Stimulated activated CD8-positive, alpha-beta memory T cell treated with anti-CD3 and anti-CD28 coated beads, Interleukin-12 subunit alpha, Interleukin-12 subunit beta, amount 100 ng/mL, for 24 hours (primary cell): ENCODE data around the gene RAB1A.
"Not testable (repeated sequence)": the region's sequence is repeated elsewhere in the genome, so short reads cannot be mapped to it uniquely, and the experiment has no call there.

Source experiments
- DNase-seq: peaks from one replicate; pipeline ENCODE4 v3.0.0-alpha.2; 2020; ENCODE audit errors: extremely low read depth

RAB1A gene

DNA sequence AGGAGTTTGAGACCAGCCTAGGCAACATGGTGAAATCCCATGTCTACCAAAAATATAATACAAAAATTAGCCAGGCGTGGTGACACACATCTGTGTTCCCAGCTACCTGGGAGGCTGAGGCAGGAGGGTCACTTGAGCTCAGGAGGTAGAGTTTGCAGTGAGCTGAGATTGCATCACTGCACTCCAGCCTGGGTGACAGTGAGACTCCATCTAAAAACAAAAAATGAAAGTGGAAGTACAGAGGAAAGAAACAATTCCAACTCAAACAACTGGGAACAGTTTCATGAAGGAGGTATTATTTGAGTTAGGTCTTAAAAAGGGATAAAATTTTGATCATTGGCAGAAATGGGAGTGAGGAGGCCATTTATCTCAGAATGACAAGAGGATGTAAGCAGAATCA lies 6.3 kb upstream of the RAB1A start:
- no peak for DNase-seq

DNA sequence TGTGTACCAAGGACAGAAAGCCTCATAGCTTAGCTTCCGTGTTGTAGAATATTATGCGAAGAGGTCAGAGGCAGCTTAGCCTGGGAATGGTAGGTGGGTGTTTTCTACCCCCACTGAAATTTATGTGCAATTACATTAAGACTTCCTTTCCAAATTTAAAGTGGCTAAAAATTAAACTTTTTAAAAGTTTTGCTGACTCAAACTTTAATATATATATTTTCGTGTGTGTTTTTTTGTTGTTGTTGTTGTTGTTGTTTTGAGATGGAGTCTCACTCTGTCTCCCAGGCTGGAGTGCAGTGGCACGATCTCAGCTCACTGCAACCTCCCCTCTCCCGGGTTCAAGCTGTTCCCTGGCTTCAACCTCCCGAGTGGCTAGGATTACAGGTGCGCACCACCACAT lies 4.3 kb upstream of the RAB1A start:
- no peak for DNase-seq

DNA sequence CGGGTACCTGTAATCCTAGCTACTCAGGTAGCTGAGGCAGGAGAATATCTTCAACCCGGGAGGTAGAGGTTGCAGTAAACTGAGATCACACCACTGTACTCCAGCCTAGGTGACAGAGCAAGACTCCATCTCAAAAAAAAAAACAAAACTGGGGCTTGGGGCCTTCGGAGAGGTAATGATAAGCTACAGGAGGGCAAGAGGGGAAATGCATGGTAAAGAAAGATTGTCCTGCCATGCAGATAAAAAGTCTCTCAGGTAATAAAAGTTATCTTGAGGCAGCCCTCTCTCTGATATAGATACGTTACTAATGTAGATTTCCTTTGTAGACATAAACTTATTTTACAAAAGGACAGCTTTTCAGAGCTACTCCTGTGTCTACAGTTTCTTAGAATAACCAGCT lies 3.7 kb upstream of the RAB1A start:
- no peak for DNase-seq

DNA sequence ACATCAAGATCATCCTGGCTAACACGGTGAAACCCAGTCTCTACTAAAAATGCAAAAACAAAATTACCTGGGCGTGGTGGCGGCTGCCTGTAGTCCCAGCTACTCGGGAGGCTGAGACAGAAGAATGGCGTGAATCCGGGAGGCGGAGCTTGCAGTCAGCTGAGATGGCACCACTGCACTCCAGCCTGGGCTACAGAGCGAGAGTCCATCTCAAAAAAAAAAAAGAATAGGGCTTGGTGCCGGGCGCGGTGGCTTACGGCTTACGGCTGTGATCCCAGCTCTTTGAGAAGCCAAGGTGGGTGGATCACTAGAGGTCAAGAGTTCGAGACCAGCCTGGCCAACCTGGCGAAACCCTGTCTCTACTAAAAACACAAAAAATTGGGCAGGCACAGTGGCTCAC lies 3.0 kb upstream of the RAB1A start:
- DNase-seq, result not testable (repeated sequence)

DNA sequence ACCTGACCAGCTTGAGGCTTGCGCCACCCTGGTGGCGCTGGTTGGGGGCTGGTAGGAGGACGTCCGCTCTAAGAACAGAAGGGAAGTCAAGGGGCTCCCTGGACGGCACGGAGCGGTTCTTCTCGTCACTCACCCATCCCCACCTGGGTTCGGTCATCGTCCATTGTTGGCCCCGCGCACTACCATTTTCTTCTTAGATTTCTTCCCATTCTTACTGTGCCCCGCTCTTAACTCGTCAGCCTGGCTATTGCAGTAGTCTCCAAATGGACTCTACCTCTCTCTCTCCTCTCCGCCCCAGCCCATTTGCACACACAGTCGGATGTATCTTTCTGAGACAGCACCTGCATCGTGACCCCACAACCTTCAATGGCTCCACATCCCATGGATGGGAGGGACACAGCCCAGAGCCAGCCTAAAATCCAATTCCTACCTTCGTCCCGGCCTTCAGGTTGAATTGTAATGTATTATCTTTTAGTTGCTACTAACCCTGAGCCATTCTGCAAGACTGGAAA lies 814 bp upstream of the RAB1A start:
- DNase-seq, result no peak

DNA sequence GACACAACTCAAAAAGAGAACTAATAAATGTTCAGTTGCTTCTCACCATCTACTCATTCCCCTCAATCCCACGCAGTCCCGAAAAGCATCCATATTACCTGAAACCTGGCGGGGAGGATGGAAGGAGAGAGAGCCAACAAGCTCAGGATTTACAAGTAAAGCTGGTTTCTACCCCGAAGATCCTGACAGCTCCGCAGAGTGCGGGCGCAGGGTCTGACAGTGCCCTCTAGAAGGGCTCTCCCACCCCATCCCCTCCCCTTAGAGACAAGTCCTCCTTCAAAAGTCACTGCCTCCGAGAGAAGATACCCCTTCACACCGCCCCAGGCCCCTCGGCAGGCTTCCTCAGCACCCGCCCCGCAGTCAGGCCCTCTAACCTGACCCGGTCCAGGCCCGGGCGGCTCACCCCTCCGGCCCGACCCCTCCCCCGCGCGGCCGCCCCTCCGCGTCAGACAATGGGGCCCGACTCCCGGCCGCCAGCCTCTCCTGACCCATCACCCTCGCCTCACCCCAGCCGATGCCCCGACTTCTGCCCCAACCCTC lies 550 bp downstream of the RAB1A start:
- DNase-seq, result peak; percentile 3

DNA sequence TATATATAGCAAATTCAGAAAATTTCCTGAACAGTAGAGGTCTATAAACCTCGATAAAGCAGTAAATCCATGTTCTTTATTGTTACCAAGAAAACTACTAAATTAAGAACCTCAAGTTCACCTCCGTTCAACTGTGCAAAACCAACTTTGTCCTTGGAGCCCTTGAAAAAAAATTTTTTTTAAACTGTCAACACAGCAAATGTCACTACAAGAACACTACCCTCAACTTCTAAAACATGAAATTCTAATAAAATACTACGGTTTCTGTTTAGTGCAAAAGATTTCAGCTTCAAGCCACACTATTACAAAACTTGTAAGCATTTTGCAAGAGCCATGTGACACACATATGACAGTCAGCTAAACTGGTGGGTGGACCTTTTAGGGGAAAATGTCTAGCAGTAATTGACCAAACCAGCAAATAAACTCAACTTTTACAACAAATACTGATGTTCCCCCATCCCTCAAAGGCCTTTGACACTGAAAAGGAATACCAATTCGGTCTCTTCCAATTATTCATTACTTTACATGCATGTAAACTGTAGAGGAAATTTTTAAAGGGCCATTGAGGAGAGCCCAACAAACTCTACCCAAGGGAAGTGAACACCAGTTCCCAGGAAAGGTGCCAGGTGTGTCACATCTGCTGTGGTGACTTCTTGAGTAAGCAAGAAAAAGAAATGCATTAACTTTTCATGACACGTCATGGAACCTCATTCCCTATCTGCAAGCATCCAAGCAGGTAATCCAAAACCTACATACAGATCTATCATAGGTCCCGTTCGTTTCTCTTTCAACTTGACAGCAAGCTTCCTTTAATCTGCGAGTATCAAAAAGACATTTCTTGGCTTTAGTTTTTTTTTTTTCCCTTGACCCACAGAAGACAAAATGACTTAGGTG lies 1.4 kb downstream of the RAB1A start:
- DNase-seq, result no peak

DNA sequence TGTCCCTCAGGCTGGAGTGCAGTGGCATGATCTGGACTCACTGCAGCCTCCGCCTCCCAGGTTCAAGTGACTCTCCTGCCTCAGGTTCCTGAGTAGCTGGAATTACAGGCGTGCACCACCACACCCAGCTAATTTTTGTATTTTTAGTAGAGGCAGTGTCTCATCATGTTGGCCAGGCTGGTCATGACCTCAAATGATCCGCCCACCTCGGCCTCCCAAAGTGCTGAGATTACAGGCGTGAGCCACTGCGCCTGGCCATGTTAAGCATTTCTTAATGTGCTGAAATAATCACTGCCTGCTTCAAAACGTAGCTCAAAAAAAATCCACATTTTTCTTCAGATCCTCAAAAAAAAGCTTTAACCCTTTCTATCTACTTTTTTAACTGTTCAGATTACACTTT lies 4.4 kb downstream of the RAB1A start:
- DNase-seq, result not testable (repeated sequence)

DNA sequence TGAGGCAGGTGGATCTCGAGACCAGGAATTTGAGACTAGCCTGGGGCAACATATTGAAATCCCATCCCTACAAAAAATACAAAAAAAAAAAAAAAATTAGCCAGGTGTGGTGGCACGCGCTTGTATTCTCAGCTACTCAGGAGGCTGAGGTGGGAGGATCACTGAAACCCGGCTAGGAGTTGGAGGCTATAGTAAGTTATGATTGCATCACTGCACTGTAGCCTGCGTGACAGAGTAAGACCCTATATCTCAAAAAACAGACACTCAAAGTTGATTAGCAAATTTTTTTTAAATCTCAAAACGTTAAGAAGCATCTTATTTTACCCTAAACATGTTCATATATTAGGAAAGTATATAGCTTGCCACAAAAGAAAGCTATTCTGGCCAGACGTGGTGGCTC lies 7.6 kb downstream of the RAB1A start:
- no peak for DNase-seq

DNA sequence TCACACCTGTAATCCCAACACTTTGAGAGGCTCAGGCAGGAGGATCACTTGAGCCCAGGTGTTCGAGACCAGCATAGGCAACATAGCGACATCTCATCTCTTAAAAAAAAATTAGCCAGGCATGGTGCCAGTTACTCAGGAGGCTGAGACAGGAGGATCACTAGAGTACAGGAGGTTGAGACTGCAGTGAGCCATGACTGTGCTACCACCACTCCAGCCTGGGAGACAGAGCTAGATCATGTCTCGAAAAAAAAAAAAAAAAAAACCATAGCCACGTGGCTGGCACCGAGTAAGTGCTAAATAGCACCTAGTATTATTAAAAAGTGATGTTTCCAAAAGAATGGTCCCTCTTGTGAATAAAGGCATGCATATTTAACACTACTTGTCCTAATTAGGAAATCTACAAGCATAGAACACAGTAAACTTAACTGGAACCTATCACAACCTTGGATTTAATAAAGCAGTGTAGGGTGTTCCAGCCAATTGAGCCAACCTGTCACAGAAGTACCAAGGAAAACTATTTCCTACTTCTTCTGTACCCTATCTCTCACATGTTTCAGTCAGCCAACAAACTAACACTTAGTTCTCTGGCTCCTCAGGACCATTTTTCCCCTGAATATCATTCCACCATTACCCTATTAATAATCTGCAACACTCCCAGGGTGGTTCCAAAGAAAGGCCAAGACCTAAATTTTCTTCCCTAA lies 8.8 kb downstream of the RAB1A start:
- DNase-seq, result no peak

DNA sequence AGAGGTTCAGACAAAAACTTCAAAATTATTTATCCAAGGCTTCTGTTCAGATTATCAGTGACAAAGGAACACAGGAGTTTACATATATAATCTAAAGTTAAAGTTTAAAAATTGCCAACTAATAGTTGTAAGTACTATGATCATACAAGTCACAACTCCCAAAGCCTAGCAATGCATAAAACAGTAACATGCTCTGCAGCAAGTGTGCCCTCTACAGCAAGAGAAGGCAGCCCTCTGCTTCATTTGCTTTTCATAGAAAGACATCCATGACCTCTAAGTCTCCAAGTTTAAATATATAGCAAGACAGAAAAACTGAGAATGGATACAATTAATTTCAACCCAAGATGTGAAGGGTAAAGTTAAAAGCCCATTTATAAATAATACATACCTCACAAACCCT lies 13.3 kb downstream of the RAB1A start:
- no peak for DNase-seq

DNA sequence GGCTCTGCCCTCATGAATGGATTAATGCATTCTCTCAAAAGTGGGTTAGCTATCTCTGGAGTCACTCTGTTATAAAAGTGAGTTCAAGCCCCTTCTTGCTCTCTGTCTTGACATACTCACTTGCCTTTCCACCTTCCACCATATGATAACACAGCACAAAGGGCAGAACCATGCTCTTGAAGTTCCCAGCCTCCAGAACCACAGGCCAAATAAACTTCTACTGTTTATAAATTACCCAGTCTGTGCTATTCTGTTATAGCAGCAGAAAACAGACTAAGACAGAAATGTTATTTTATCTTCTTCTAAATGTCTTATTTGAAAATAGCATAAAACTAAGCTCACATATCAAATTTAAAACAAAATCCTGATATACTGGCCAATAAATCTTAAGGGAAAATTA lies 15.0 kb downstream of the RAB1A start:
- DNase-seq, result no peak

DNA sequence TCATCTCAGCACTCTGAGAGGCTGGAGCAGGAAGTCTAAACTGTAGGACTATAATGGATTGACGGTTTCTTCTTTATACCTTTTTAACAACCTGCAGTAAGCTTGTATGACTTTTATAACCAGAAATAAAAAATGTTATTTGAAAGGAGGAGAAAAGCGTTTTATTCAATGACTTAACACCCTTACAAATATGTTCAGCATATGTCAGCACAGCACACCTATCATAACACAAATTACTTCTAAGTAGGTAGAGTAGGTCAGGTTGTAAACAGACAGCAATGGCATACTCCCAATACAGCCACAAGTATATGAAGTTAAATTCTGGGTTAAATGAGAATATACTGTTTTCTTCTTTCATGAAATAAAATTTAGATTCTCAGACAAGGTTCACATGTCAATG lies 16.1 kb downstream of the RAB1A start:
- no peak for DNase-seq

DNA sequence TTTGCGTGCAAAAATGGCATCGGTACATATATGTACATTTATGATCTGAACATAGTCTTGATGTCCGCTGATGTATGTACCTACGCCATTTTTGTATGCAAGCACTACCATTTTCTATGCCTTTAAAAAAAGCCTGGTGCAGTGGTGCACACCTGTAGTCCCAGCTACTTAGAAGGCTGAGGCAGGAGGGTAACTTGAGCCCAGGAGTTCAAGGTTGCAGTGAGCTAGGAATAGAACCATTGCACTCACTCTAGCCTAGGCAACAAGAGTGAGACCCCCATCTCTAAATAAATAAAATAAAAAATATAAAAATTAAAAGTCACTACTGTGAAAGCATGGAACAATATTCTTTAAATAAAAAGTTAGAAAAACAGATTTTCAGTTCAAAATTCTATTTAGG lies 16.7 kb downstream of the RAB1A start:
- DNase-seq, result no peak

DNA sequence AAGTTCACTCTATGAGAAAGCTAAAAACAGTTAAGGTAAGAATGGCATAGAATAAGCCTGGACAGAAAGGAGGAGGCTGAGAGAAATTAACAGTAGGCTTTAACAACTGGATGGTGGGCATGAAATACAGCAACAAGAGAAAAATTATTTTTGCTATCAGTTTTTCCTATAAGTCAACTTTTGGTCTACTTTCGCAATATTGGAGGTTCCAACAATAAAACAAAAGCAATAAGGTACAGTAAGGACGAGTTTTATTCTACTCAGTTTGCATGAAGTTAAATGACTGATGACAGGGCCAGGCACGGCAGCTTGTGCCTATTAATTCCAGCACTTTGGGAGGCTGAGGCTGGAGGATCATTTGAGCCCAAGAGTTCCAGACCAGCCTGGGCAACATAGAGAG lies 17.3 kb downstream of the RAB1A start:
- no peak for DNase-seq

DNA sequence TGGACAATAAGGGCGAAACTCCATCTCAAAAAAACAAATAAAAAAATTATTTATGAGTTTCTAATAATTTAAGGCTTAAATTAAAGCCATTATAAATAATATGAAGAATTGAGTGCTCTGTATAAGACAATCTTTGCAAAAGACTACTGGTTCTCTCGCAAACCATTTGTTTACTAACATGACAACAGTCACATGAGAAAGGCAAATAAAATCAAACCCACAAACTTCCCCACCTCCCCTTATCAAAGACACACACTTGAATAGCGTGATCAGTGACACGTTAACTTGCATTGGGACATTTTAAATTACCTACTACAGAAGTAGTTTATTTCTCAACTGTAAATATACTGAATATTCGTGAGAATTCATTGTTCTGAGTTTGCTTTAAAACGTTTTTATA lies 21.1 kb downstream of the RAB1A start:
- DNase-seq, result no peak

DNA sequence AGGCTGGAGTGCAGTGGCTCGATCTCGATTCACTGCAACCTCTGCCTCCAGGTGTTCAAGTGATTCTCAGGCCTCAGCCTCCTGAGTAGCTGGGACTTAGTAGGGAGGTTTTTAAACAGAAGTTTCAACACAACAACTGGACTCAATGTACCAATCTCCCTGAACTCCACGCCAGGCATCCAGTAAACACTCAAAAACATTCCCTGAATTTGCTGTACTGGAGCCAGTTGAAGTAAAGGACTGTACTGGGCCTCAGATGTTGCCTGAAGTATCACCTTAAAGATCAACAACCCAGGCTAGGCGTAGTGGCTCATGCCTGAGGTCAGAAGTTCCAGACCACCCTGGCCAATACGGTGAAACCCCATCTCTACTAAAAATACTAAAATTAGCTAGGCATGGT lies 22.4 kb downstream of the RAB1A start:
- no peak for DNase-seq

DNA sequence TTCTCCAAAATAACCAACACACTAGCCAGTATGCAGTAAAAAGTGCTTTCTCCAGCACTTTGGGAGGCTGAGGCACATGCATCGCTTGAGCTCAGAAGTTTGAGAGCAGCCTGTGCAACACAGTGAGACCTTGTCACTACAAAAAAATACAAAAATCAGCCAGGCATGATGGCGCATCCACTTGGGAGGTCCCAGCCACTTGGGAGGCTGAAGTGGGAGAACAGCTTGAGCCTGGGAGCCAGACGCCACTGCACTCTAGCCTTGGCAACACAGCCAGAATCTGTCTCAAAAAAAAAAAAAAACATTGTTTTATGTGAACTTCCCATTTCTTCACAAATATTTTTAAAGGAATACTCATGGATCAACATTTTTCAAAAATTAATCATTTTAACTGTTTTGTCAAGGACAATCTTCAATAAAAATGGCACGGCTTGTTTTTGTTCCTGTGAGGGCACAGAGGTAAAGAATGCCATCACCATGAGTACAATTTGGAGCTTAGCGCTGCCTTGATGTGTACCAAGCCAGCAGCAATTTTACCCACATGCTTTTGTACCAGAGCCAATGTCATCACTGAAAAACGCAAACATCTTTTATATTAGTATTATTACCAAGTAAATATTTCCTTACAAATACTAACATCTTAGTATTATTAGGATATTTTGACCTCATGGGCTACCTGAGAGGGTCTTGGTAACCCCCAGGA lies 26.7 kb downstream of the RAB1A start:
- no peak for DNase-seq

DNA sequence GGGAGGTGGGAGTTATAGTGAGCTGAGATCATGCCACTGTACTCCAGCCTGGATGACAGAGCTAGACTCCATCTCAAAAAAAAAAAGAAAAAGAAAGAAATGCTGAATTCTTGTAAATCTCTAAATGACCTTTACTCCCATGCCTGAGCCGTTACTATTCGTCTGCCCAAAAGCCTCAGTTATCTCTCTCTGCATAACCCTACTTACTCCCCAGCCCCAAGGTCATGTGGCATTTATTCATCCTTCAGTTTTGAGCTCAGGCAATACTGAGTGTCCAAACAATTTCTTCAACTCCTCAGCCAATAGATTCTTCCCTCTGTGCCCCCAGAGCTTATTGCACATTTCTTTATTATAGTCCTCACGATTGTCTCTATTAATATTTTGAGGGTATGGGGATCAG lies 28.8 kb downstream of the RAB1A start:
- DNase-seq, result no peak

DNA sequence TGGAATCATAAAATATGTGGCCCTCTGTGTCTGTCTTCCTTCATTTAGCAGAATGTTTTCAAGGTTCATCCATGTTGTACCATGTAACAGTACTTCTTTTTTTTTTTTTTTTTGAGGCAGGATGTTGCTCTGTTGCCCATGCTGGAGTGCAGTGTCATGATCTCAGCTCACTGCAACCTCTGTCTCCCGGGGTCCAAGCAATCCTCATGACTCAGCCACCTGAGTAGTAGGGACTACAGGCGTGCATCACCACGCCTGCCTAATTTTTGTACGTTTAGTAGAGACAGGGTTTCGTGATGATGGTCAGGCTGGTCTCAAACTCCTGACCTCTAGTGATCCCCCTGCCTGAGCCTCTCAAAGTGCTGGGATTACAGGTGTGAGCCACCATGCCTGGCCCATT lies 31.2 kb downstream of the RAB1A start:
- no peak for DNase-seq

DNA sequence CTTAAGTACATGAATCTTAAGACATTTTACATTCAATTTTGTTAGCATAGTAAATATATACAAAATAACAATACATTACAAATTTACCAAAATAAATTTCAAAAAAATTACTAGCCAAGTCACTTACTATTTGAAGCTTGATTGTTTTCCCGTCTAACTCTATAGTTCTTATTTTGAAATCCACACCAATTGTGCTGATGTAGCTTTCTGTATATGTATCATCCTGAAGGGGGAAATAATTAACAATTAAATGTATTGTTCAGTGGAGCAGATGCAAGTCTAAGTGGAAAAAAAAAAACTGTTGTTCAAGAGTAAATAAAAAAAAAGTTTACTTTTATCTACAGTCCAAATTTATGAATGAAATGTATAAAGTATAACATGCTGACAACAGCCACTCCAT lies 32.1 kb downstream of the RAB1A start:
- no peak for DNase-seq

DNA sequence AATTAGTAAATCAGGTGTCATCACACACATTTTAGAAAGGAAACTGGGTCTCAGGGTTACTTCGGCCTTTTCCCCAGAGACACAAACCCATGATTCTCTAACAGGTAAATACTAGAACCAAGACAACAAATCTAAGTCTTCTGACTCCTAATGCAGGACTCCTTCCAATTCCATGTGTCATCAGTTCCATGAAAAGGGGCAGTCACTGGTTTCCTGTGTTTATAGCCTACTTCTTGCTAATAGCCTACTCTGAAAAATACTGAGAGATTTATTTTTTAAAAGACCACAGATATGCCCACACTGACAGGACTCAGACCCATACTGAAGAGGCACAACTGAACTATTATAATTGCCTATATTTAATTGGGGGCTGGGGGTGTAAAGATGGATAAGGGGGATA lies 33.0 kb downstream of the RAB1A start:
- DNase-seq, result no peak
